NCI-H82 treated with DMSO at 0.1 percent for 48 hours (cell line): ENCODE measurements around the gene ASCC2.
"Not testable (repeated sequence)": the region's sequence is repeated elsewhere in the genome, so short reads cannot be mapped to it uniquely, and the experiment has no call there.

ENCODE experiments used
- DNase-seq: peaks from one replicate; lab custom pipeline; 2025; ENCODE audit not compliant: unreplicated experiment; lab: John Stamatoyannopoulos, UW

Gene ASCC2

DNA sequence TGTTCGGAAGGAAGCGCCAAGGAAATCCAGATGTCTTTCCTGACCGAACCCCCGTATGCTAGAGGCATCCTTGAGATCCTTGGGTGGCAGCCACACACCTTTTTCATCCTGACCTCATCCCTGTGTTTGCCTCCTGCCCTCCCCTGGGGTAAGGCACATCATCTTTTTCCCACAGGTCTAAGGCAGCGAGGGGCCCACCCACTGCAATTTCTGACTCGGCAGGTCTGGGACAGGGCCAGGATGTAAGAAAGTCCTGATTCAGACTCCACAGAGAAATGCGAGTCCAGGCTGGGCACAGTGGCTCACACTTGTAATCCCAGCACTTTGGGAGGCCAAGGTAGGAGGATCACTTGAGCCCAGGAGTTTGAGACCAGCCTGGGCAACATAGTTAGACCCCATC is 81.7 kb downstream of the ASCC2 start:
- DNase-seq: no peak

DNA sequence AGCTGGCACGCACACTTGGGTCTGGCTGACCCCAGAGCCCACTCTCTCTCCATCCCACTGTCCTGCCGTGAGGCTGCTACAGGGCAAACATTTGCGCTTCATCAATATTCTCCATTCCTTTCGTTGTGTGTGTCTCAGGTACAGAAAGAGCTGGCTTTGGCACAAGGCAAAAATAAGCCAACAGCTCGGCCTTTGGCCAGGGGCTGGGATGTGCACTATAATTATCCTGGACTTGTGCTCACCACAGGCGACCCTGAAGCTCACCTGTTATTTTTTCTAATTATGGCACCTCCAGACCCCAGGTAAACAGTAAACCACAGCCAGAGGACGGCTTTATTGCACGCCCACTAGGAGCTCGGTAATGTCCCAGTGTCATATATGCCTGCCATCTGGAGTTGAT is 82.2 kb downstream of the ASCC2 start:
- DNase-seq: no peak

- not testable (repeated sequence) for DNase-seq
Observed at GRCh38 chr22:29754658-29755395, 83.2 kb downstream of the ASCC2 start.

DNA sequence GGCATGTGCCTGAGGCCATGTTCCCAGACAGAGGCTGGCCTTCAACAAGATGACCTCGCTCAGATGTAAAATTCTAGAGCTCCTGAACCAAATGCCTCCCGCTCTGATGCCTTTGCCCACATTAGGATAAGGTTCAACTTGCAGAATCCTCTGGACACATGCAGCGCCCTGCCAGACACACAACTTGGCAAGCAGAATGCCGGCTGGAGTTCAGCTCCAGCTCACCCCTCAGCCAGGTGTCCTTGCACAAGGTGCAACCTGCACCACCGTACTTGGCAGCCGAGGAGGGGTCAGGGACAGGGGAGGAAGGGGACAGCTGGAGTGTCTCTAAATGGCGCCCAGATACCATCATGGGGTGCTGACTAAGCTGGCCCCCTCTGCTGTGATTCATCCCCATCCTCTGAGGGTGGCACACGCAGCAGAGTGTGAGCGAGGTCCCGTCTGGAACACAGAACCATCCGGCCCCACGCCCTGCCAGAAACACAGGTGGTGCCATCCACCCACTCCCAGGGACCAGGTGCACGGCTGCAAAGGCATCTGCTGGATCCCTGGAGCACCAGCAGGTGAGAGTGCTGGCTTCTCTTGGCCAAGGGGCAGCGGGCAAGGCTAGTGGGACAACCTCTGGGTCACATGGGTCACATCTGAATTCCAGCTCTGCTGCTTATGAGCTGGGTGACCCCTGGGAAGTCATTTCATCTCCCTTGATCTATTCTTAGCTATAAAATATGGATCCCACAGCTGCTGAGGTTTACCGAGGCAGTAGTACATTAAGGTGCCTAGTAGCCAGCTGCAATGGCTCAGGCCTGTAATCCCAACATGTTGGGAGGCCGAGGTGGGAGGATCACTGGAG is 84.0 kb downstream of the ASCC2 start:
- no peak for DNase-seq

GRCh38 chr22:29751669-29752068 is 86.4 kb downstream of the ASCC2 start:
- DNase-seq: no peak

DNA sequence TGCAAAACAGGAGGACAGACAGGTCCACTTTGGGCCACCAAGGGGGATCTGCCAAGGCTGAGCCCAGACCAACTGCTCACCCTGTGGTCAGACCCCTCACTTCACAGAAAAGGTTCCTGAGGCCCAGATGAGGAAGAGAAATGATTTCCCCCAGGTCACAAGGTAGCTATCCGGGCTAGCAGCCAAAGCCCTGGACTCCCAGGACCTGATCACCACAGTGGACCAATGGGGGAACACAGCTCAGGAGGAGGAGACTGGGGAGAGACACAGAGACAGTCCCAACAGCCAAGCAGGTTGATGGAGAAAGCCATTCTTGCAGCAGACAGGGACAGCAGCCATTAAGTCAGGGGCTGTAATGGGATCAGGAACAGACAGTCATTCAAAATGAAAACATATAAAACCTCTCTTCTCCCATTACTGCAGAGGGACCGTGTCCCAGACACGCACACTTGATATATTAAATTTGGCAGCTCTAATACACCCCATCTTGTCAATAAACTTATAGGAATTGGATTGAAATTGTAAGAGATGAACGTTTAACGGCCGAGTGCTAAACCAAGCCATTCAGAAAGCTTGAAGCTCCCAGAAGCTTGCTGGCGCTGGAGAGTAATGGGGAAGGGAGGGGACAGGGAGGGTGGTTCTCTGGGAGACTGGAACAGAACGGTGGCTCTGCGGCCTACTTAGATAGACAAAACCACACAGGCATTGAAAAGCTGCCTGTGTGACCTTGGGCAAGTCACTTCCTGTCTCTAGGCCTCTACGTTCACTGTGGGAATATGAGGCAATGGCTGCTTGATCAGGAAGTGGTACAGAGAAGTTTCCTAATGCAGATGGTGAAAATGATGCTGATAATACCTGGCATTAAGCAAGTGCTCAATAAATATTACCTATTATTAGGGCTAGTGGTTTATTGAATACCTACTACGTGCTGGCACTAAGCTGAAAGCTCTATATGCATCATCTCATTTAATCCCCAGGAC is 87.2 kb downstream of the ASCC2 start:
- DNase-seq: no peak

GRCh38 chr22:29750029-29750428 is 88.0 kb downstream of the ASCC2 start:
- no peak for DNase-seq

DNA sequence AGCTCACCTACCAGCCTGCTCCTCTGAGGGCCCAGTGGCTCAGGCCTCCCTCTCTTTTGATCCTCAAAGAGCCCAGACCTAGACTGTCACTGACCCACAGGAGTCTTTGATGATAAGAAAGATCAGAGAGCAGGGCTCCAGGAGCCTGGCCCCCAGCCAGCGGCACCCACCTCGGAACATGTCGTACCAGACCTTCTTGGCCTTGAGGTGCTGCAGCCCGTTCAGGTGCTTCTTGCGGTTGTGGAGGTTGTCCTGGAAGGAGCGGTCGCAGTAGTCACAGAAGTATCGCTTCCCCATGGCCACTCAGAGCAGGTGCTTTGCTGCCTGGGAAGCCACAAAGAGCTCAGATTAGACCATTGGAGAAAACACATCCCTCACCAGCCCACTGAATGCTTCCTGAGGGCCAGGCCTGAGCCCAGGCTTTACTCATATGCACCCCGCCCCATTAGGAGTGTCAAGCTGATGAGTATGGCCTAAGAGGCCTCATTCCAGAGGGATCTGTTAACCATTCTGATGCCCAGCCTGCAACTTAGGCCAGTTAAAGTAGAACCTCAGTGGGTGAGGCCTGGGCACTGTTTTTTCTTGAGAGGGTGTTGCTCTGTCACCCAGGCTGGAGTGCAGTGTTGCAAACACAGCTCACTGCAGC is 89.7 kb downstream of the ASCC2 start:
- no peak for DNase-seq

- DNase-seq: no peak
Observed at GRCh38 chr22:29747832-29748231, 90.2 kb downstream of the ASCC2 start.

- DNase-seq: peak; percentile 36
Observed at GRCh38 chr22:29744902-29745301, 93.2 kb downstream of the ASCC2 start.

- DNase-seq: no peak
Observed at GRCh38 chr22:29742326-29742725, 95.7 kb downstream of the ASCC2 start.

DNA sequence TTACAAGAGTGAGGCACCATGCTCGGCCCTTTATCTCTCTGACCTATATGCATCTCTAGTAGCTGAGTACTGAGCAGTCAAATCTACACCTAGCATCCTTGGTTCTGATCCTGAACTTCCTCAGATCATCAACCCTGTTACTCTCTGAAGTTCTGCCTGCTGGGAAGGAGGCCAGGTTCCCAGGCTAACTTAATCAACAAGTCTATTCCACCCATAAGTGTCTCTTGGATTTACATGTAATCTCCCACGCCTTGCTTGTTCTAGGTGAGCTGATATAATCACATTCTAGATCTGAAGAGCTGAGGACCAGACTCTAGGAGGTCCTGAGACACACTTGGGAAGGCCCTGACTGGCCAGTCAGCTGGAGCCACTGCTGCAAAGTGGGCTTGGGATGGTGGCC is 96.1 kb downstream of the ASCC2 start:
- no peak for DNase-seq

- DNase-seq: no peak
Observed at GRCh38 chr22:29740216-29740615, 97.9 kb downstream of the ASCC2 start.

- DNase-seq: no peak
Observed at GRCh38 chr22:29739346-29739875, 98.7 kb downstream of the ASCC2 start.
